HG03521 (cell line): ENCODE results near the gene PREX1.

Experiments used
- ATAC-seq: cut with Tn5 transposase; IDR thresholded peaks from one replicate; pipeline ENCODE4 v1.9.1; 2021; ENCODE audit warnings: mild to moderate bottlenecking, moderate library complexity; ENCODE audit not compliant: unreplicated experiment

Gene PREX1

GRCh38 chr20:48667889-48668413 lies 159.8 kb downstream of the PREX1 start:
- no peak for ATAC-seq

GRCh38 chr20:48667481-48667880 lies 160.3 kb downstream of the PREX1 start:
- ATAC-seq = no peak

- no peak for ATAC-seq
Measured at GRCh38 chr20:48665785-48666184, 162.0 kb downstream of the PREX1 start.

- ATAC-seq = no peak
Measured at GRCh38 chr20:48662711-48663110, 165.1 kb downstream of the PREX1 start.

GRCh38 chr20:48661575-48662455 lies 166.0 kb downstream of the PREX1 start:
- no peak for ATAC-seq

GRCh38 chr20:48660788-48661187 lies 167.0 kb downstream of the PREX1 start:
- no peak for ATAC-seq

- ATAC-seq = no peak
Measured at GRCh38 chr20:48659858-48660257, 167.9 kb downstream of the PREX1 start.

- ATAC-seq = no peak
Measured at GRCh38 chr20:48658505-48658904, 169.3 kb downstream of the PREX1 start.

- no peak for ATAC-seq
Measured at GRCh38 chr20:48658198-48658476, 169.7 kb downstream of the PREX1 start.

- no peak for ATAC-seq
Measured at GRCh38 chr20:48657426-48658197, 170.2 kb downstream of the PREX1 start.

- no peak for ATAC-seq
Measured at GRCh38 chr20:48656661-48657211, 171.1 kb downstream of the PREX1 start.

- ATAC-seq = no peak
Measured at GRCh38 chr20:48656137-48656536, 171.7 kb downstream of the PREX1 start.

GRCh38 chr20:48653706-48654051 lies 174.1 kb downstream of the PREX1 start:
- ATAC-seq = no peak

GRCh38 chr20:48652961-48653705 lies 174.7 kb downstream of the PREX1 start:
- ATAC-seq = no peak

GRCh38 chr20:48651960-48652359 lies 175.8 kb downstream of the PREX1 start:
- ATAC-seq = no peak

GRCh38 chr20:48651271-48651670 lies 176.5 kb downstream of the PREX1 start:
- ATAC-seq = no peak

GRCh38 chr20:48649868-48650267 lies 177.9 kb downstream of the PREX1 start:
- ATAC-seq = no peak

- no peak for ATAC-seq
Measured at GRCh38 chr20:48649104-48649626, 178.6 kb downstream of the PREX1 start.

- no peak for ATAC-seq
Measured at GRCh38 chr20:48648482-48649051, 179.2 kb downstream of the PREX1 start.

- no peak for ATAC-seq
Measured at GRCh38 chr20:48647858-48648257, 179.9 kb downstream of the PREX1 start.

GRCh38 chr20:48645666-48646065 lies 182.1 kb downstream of the PREX1 start:
- no peak for ATAC-seq
